ENCODE data around the gene PCDHA11.
"Not testable (repeated sequence)": the region's sequence is repeated elsewhere in the genome, so short reads cannot be mapped to it uniquely, and the experiment has no call there.

The PCDHA11 gene

DNA sequence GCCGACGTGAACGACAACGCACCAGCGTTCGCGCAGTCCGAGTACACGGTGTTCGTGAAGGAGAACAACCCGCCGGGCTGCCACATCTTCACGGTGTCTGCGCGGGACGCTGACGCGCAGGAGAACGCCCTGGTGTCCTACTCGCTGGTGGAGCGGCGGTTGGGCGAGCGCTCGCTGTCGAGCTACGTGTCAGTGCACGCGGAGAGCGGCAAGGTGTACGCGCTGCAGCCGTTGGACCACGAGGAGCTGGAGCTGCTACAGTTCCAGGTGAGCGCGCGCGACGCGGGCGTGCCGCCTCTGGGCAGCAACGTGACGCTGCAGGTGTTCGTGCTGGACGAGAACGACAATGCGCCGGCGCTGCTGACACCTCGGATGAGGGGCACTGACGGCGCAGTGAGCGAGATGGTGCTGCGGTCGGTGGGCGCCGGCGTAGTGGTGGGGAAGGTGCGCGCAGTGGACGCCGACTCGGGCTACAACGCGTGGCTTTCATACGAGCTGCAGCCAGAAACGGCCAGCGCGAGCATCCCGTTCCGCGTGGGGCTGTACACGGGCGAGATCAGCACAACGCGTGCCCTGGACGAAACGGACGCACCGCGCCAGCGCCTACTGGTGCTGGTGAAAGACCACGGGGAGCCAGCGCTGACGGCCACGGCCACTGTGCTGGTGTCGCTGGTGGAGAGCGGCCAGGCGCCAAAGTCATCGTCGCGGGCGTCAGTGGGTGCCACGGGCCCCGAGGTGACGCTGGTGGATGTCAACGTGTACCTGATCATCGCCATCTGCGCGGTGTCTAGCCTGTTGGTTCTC, 18.7 kb upstream of the PCDHA11 start:
- not testable (repeated sequence) for DNase-seq

DNA sequence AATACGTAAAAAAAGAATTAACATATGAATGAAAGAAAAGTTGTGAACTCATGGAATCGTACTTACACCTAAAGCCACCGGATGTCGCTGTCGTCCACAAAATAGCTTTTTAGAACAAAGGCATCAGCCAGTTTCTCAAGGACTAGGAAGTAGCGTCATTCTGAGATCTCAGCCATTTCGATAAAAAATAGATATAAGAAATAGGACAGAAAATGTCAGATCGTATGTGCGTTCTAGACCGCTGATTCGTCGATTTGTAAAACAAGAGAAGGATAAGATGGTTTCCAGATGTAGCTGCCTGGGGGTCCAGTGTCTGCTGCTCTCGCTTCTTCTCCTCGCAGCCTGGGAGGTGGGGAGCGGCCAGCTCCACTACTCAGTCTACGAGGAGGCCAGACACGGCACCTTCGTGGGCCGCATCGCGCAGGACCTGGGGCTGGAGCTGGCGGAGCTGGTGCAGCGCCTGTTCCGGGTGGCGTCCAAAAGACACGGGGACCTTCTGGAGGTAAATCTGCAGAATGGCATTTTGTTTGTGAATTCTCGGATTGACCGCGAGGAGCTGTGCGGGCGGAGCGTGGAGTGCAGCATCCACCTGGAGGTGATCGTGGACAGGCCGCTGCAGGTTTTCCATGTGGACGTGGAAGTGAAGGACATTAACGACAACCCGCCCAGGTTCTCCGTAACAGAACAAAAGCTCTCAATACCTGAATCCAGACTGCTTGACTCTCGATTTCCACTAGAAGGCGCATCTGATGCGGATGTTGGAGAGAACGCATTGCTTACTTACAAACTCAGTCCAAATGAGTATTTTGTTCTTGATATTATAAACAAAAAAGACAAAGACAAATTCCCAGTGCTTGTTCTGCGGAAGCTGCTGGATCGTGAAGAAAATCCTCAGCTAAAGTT, 12.7 kb upstream of the PCDHA11 start, which contains the start of gene PCDHA10:
PCDHA10 (plus strand) TSS at position 126 of the 903 bp plus-strand sequence; CDS start at position 278, 152 bp downstream.
- DNase-seq: no peak

DNA sequence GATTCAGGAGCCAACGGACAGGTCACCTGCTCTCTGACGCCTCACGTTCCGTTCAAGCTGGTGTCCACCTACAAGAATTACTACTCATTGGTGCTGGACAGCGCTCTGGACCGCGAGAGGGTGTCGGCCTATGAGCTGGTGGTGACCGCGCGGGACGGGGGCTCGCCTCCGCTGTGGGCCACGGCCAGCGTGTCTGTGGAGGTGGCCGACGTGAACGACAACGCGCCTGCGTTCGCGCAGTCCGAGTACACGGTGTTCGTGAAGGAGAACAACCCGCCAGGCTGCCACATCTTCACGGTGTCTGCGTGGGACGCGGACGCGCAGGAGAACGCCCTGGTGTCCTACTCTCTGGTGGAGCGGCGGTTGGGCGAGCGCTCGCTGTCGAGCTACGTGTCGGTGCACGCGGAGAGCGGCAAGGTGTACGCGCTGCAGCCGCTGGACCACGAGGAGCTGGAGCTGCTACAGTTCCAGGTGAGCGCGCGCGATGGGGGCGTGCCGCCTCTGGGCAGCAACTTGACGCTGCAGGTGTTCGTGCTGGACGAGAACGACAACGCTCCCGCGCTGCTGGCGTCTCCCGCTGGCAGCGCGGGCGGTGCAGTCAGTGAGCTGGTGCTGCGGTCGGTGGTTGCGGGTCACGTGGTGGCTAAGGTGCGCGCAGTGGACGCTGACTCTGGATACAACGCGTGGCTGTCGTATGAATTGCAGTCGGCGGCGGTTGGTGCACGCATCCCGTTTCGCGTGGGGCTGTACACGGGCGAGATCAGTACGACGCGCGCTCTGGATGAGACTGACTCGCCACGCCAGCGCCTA, 11.4 kb upstream of the PCDHA11 start:
- DNase-seq: no peak

DNA sequence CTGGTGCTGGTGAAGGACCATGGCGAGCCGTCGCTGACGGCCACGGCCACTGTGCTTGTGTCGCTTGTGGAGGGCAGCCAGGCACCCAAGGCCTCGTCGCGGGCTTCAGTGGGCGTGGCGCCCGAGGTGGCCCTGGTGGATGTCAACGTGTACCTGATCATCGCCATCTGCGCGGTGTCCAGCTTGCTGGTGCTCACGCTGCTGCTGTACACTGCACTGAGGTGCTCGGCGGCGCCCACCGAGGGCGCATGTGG, 10.8 kb upstream of the PCDHA11 start:
- no peak for DNase-seq

DNA sequence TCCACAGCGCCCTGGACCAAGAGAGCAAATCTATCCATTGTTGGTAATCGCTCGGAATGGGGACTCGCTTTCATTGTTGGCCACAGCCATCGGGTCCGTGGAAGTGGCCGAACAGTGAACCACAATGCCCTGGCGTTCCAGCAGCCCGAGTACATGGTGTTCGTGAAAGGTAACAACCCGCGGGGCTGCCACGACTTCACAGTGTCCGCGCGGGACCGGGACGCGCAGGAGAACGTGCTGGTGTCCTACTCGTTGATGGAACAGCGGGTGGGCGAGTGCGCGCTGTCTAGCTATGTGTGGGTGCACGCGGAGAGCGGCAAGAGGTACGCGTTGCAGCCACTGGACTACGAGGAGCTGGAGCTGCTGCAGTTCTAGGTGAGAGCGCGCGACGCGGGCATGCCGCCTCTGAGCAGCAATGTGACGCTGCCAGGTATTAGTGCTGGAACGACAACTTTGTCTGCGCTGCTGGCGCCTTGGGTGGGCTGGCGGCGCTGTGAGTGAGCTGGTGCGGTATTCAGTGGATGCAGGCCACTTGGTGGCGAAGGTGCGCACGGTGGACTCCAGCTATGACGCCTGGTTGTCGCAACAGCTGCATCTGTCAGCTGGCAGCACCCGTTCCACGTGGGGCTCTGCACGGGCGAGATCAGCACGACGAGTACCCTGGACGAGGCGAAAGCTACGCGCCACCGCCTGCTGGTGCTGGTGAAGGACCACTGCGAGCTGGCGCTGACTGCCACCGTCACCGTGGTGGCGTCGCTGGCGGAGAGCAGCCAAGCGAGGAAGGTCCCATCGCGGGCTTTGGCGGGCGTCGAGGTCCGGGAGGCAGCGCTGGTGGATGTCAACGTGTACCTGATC, 6.1 kb upstream of the PCDHA11 start:
- DNase-seq: no peak

DNA sequence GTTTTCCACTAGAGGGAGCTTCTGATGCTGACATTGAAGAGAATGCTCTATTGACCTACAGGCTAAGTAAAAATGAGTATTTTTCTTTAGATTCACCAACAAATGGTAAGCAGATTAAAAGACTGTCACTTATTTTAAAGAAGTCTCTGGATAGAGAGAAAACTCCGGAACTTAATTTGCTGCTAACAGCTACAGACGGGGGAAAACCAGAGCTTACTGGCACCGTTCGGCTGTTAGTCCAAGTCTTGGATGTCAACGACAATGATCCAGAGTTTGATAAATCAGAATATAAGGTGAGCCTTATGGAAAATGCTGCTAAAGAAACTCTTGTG, 764 bp downstream of the PCDHA11 start:
- no peak for DNase-seq

DNA sequence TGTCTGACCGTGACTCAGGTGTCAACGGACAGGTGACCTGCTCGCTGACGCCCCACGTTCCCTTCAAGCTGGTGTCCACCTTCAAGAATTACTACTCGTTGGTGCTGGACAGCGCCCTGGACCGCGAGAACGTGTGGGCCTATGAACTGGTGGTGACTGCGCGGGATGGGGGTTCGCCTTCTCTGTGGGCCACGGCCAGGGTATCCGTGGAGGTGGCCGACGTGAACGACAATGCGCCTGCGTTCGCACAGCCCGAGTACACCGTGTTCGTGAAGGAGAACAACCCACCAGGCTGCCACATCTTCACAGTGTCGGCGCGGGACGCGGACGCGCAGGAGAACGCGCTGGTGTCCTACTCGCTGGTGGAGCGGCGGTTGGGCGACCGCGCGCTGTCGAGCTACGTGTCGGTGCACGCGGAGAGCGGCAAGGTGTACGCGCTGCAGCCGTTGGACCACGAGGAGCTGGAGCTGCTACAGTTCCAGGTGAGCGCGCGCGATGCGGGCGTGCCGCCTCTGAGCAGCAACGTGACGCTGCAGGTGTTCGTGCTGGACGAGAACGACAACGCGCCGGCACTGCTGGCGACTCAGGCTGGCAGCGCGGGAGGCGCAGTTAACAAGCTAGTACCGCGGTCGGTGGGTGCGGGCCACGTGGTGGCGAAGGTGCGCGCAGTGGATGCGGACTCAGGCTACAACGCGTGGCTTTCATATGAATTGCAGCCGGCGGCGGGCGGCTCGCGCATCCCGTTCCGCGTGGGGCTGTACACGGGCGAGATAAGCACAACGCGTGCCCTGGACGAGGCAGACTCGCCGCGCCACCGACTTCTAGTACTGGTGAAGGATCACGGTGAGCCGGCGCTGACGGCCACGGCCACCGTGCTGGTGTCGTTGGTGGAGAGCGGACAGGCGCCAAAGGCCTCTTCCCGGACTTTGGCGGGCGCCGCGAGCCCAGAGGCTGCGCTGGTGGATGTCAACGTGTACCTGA, 1.8 kb downstream of the PCDHA11 start:
- no peak for DNase-seq

DNA sequence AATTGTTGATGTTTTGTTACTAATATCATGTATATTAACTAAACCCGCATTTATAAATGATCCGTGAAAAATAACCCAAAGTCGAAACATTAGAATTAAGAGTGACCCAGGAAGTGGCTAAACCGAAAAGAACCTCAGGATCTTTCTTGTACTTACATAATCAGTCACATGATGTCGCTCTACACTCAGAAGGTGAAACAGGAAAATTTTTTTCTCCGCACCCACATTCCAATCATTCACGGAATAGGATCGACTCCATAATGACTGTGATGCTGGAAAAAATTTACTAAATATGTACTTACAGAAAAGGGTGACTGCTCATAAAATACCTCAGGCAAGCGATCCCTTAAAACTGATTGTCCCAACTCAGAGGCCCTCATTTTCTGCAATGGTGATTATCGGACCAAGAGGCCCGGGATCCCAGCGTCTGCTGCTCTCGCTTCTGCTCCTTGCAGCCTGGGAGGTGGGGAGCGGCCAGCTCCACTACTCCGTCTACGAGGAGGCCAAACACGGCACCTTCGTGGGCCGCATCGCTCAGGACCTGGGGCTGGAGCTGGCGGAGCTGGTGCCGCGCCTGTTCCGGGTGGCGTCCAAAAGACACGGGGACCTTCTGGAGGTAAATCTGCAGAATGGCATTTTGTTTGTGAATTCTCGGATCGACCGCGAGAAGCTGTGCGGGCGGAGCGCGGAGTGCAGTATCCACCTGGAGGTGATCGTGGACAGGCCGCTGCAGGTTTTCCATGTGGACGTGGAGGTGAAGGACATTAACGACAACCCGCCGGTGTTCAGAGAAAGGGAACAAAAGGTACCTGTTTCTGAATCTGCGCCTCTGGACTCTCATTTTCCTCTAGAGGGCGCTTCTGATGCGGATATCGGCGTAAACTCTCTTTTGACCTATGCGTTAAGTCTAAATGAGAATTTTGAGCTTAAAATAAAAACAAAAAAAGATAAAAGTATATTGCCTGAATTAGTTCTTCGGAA, 6.6 kb downstream of the PCDHA11 start, which contains the start of gene PCDHA12:
PCDHA12 (plus strand) TSS at position 224 of the 981 bp plus-strand sequence; CDS start at position 389, 165 bp downstream.
- DNase-seq: no peak

DNA sequence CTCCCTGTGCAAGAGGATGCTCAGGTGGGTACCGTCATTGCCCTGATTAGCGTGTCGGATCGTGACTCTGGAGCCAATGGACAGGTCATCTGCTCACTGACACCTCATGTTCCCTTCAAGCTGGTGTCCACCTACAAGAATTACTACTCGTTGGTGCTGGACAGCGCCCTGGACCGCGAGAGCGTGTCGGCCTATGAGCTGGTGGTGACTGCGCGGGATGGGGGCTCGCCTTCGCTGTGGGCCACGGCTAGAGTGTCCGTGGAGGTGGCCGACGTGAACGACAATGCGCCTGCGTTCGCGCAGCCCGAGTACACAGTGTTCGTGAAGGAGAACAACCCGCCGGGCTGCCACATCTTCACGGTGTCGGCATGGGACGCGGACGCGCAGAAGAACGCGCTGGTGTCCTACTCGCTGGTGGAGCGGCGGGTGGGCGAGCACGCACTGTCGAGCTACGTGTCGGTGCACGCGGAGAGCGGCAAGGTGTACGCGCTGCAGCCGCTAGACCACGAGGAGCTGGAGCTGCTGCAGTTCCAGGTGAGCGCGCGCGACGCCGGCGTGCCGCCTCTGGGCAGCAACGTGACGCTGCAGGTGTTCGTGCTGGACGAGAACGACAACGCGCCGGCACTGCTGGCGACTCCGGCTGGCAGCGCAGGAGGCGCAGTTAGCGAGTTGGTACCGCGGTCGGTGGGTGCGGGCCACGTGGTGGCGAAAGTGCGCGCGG, 7.9 kb downstream of the PCDHA11 start:
- not testable (repeated sequence) for DNase-seq

DNA sequence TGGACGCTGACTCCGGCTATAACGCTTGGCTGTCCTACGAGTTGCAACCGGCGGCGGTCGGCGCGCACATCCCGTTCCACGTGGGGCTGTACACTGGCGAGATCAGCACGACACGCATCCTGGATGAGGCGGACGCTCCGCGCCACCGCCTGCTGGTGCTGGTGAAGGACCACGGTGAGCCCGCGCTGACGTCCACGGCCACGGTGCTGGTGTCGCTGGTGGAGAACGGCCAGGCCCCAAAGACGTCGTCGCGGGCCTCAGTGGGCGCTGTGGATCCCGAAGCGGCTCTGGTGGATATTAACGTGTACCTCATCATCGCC, 8.5 kb downstream of the PCDHA11 start:
- no peak for DNase-seq

DNA sequence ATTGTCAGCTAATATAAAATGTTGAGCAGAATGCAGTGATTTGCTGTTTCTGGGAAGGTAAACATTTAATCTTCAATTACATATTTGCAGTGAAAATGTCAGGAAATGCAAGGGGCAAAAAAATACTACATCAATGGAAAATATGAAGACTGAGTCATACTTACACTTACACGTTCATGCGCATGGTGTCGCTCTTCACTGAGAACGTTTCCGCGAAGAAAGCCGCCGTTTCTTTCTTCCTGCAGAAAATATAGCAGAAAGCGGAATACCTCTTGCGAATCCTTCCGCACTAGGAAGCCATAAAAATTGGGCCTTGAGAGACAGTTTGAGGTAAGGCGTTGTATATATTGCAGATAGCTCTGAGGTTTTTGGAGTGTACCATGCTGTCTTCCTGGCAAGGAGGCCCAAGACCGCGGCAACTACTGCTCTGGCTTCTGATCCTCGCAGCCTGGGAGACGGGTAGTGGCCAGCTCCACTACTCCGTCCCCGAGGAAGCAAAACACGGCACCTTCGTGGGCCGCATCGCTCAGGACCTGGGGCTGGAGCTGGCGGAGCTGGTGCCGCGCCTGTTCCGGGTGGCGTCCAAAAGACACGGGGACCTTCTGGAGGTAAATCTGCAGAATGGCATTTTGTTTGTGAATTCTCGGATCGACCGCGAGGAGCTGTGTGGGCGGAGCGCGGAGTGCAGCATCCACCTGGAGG, 13.3 kb downstream of the PCDHA11 start, which contains the start of gene PCDHA13:
PCDHA13 (plus strand) TSS at position 236 of the 702 bp plus-strand sequence; CDS start at position 381, 145 bp downstream.
- no peak for DNase-seq

DNA sequence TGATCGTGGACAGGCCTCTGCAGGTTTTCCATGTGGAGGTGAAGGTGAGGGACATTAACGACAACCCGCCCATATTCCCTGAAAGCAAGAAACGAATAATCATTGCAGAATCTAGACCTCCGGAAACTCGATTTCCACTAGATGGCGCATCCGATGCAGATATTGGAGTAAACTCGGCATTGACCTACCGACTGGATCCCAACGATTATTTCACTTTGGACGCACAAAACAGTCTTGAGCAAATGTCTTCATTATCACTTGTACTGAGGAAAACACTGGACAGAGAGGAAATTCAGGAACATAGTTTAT, 13.8 kb downstream of the PCDHA11 start:
- no peak for DNase-seq

DNA sequence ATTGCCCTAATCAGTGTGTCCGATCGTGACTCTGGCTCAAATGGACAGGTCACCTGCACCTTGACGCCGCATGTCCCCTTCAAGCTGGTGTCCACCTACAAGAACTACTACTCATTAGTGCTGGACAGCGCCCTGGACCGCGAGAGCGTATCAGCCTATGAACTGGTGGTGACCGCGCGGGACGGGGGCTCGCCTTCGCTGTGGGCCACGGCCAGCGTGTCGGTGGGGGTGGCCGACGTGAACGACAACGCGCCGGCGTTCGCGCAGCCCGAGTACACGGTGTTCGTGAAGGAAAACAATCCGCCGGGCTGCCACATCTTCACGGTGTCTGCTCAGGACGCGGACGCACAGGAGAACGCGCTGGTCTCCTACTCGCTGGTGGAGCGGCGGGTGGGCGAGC, 14.6 kb downstream of the PCDHA11 start:
- DNase-seq: no peak

DNA sequence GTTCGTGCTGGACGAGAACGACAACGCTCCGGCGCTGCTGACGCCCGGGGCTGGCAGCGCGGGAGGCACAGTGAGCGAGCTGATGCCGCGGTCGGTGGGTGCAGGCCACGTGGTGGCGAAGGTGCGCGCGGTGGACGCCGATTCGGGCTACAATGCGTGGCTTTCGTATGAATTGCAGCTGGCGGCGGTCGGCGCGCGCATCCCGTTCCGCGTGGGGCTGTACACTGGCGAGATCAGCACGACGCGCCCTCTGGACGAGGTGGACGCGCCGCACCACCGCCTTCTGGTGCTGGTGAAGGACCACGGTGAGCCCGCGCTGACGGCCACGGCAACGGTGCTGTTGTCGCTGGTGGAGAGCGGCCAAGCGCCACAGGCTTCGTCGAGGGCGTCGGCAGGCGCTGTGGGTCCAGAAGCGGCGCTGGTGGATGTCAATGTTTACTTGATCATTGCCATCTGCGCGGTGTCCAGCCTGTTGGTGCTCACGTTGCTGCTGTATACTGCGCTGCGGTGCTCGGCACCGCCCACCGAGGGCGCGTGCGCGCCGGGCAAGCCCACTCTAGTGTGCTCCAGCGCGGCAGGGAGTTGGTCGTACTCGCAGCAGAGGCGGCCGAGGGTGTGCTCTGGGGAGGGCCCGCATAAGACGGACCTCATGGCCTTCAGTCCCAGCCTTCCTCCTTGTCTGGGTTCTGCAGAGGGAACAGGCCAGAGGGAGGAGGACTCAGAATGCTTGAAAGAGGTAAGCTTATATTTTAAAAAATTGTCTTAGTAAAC, 15.4 kb downstream of the PCDHA11 start:
- DNase-seq: no peak

DNA sequence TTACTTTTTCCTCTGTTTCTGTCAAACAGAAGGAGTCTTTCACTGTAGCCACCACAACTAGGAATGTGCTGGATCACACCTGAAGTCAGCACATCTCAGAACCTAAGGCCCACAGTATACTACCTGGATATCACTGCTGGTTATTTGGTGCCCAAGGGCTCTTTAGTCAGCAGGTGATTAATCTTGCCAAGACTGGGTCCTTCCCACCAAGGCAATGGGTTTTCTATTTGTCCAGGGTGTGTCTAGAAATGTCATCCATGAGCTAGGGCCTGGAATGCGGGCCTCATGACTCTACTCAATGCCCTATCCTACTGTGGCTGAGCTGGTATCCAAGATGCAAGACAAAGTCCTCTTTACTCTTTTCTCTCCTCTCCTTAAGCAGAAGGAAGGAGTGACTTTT, 47.6 kb downstream of the PCDHA11 start:
- DNase-seq: no peak
